Measurements from ENCODE around the gene TSPAN6. TPM values are rescaled to one million over a fixed set of nuclear protein-coding genes. Genes with fewer than 3 reads are reported as not detected.

TSPAN6 gene
- total RNA-seq, 1 donor from 2014 or later, result 71.4 TPM

DNA sequence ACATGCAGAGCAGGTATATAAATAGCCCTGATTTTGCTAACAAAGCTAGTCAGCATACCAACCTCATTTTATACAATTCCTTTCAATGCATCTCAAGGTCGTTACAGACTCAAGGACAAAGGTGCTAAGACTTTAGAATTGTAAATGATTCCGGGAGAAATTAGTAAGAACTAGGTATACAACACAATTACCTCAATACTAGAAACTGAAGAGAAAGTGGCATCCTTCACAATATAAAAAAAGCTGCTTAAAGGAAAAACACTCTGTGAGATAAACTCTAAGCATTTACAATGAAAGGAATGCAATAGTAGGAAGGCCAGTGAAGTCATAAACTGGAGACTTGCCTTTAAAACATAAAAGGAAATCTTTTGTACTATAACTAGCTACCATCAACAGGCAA lies 40.0 kb downstream of the TSPAN6 start:
- H3K27ac Mint-ChIP-seq (ENCODE audit: unreplicated experiment), result no peak overlapping the region
- TF ChIP-seq, protein P1, sequence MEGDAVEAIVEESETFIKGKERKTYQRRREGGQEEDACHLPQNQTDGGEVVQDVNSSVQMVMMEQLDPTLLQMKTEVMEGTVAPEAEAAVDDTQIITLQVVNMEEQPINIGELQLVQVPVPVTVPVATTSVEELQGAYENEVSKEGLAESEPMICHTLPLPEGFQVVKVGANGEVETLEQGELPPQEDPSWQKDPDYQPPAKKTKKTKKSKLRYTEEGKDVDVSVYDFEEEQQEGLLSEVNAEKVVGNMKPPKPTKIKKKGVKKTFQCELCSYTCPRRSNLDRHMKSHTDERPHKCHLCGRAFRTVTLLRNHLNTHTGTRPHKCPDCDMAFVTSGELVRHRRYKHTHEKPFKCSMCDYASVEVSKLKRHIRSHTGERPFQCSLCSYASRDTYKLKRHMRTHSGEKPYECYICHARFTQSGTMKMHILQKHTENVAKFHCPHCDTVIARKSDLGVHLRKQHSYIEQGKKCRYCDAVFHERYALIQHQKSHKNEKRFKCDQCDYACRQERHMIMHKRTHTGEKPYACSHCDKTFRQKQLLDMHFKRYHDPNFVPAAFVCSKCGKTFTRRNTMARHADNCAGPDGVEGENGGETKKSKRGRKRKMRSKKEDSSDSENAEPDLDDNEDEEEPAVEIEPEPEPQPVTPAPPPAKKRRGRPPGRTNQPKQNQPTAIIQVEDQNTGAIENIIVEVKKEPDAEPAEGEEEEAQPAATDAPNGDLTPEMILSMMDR (conservative IDR thresholded peaks at IDR 0.05), result no peak
- H3K4me3 Mint-ChIP-seq, result no peak overlapping the region
- H3K36me3 Mint-ChIP-seq (ENCODE audit: low read depth), result no peaks in the 10 kb centered on the region
- no peaks in the 10 kb centered on the region for H3K4me1 Mint-ChIP-seq
- peaks cover 6% of the 10 kb centered on the region for H3K9me3 Mint-ChIP-seq
- H3K27me3 Mint-ChIP-seq (ENCODE audit: low read depth), result no peaks in the 10 kb centered on the region
- DNase-seq (ENCODE audit: low read depth, low spot score), result no peak

DNA sequence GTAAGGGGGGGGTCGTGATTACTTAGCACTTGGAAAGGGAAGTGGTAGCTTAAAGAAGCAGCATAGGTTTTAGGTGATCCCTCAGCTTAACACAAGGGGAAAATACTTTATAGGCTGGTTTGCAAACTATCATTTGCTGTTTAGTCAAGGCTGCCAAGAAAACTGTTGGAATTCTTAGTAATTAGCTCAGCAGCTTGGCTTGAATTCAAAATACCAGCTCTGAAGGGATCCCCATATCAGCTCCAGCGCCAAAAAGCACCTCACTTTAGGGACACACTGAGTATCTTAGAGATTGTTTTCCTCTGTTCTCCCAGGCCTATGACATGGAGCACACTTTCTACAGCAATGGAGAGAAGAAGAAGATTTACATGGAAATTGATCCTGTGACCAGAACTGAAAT lies 43.0 kb downstream of the TSPAN6 start:
- H3K27ac Mint-ChIP-seq (ENCODE audit: unreplicated experiment), result no peak overlapping the region

DNA sequence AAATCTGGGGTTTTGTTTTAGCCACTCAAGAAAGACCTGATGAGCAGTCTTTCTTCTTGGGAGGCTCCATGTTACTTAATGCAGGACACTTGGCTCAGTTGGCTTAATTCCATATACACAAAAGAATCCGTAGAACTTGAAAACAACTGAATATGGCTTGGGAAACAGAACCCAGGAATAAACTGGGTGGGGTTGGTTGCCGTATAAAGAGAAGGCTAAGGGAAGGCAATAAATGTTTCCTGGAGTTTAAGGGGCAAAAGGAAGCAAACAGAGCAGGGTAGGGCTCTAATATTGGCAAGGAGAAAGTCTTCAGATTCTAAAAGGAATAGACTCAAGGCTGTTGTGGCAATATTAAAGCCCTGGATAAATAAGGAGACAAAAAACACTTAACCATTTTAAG lies 43.5 kb downstream of the TSPAN6 start:
- TF ChIP-seq, protein P1 (conservative IDR thresholded peaks at IDR 0.05), result no peak
- Mint-ChIP-seq H3K27me3 (ENCODE audit: low read depth) (no peaks in the 10 kb centered on the region), H3K4me1 (no peaks in the 10 kb centered on the region), H3K9me3 (peaks cover 3% of the 10 kb centered on the region), H3K36me3 (ENCODE audit: low read depth) (no peaks in the 10 kb centered on the region), H3K4me3 (no peak overlapping the region), H3K27ac (ENCODE audit: unreplicated experiment) (no peak overlapping the region)
- DNase-seq (ENCODE audit: low read depth, low spot score), result no peak

More for the DNA sequence above, 43.0 kb downstream of the TSPAN6 start:
- no peak for DNase-seq (ENCODE audit: low read depth, low spot score)
- TF ChIP-seq, protein P1 (conservative IDR thresholded peaks at IDR 0.05), result no peak
- no peaks in the 10 kb centered on the region for H3K27me3 Mint-ChIP-seq (ENCODE audit: low read depth)
- H3K4me3 Mint-ChIP-seq, result no peak overlapping the region
- no peaks in the 10 kb centered on the region for H3K36me3 Mint-ChIP-seq (ENCODE audit: low read depth)
- H3K4me1 Mint-ChIP-seq, result no peaks in the 10 kb centered on the region
- peaks cover 3% of the 10 kb centered on the region for H3K9me3 Mint-ChIP-seq

DNA sequence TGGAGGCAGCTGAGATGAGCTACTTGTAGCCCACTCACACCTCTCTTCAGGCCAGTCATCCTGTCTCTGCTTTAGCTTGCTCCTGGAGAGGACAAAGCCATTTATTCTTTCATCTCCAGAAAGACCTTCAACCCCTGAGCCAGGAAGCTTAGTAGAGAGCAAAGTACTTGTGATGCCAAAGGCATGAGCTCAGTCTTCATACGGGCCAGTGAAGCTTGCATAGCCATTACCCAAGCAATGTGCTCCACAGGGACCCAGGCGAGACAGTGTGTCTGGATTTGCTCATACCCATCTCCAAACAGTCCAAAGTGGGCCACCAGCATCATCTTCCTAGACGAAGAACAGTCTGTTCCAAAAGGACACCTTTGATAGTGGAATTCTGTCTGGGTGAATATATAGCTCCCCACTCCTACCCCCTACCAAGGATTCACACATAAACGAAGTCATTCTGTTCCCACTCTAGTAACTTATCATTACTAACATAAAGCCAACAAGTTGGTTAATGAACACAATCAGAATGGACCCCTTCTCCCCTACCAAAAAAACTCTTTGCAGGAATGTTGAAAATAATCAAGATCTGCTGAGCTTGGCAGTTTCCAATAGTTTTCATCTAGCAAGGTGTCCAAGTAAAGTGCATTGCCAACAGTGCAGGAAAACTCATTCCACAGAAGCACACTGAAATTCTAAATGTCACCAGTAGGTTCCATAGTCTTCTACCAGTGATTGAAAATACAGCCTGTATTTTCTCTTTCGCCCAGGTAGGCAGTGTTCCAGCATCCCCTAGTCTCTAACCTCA lies 45.2 kb downstream of the TSPAN6 start:
- TF ChIP-seq, protein P1 (conservative IDR thresholded peaks at IDR 0.05), result no peak
- Mint-ChIP-seq H3K9me3 (peaks cover 3% of the 10 kb centered on the region), H3K4me1 (no peaks in the 10 kb centered on the region), H3K4me3 (no peak overlapping the region), H3K27me3 (ENCODE audit: low read depth) (no peaks in the 10 kb centered on the region), H3K36me3 (ENCODE audit: low read depth) (no peaks in the 10 kb centered on the region), H3K27ac (ENCODE audit: unreplicated experiment) (no peak overlapping the region)
- no peak for DNase-seq (ENCODE audit: low read depth, low spot score)

DNA sequence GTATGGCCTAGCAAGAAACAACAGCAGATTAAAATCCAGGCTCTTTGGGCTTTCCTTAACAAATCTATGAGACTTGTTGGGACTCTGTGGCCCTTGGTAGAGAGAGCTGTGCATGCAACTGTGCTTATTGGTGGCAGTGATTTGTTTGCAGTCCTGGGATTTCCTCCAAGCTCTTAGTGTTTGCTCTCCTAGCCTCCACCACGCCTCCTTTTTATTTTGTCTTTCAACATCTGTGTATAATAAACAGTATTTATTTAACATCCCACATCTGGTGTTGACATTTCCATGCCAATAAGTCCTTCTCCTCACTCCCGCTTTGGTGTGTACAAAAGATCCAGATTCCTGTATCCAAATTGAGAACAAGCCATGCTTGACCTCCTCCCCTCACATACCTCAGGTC lies 48.7 kb downstream of the TSPAN6 start:
- no peaks in the 10 kb centered on the region for H3K27me3 Mint-ChIP-seq (ENCODE audit: low read depth)
- no peaks in the 10 kb centered on the region for H3K36me3 Mint-ChIP-seq (ENCODE audit: low read depth)
- TF ChIP-seq, protein P1 (conservative IDR thresholded peaks at IDR 0.05), result no peak
- no peak overlapping the region for H3K4me3 Mint-ChIP-seq
- DNase-seq (ENCODE audit: low read depth, low spot score), result no peak
- peaks cover 5% of the 10 kb centered on the region for H3K9me3 Mint-ChIP-seq
- H3K4me1 Mint-ChIP-seq, result no peaks in the 10 kb centered on the region
- H3K27ac Mint-ChIP-seq (ENCODE audit: unreplicated experiment), result no peak overlapping the region
